Measurements from ENCODE around the gene COA6.

DNA sequence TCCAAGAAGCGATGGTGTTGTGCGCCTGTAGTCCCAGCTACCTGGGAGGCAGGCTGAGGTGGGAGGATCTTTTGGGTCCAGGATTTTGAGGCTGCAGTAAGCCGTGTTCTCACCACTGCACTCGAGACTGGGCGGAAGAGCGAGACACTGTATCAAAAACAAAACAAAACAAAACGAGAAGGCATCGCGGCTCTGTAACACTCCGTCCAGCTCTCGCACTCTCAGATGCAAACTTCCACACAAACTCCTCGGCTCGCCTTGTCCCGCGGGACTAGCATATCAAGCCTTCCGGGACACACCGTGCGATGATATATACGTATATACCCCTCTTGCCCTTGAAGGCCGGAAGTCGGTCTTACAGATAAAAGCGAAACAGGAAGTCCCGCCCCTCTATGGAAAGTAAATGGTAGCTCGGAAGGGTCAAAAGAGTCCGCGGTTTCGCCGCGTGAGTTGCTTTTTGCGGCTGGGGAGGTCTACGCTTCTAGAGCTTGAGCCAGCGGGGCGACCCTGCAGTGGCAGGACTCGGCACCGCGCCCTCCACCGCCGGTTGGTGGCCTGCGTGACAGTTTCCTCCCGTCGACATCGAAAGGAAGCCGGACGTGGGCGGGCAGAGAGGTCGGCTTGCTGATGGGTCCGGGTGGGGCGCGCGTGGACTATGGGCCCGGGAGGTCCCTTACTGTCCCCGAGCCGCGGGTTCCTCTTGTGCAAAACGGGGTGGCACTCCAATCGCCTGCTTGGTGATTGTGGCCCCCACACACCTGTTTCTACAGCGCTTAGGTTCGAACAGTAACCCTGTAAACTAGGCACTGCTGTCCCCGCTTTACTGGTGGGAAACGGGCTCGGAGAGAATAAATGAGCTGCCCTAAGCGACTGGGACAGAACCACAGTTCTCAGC, at the start of gene COA6:
- TF ChIP-seq, protein P1, sequence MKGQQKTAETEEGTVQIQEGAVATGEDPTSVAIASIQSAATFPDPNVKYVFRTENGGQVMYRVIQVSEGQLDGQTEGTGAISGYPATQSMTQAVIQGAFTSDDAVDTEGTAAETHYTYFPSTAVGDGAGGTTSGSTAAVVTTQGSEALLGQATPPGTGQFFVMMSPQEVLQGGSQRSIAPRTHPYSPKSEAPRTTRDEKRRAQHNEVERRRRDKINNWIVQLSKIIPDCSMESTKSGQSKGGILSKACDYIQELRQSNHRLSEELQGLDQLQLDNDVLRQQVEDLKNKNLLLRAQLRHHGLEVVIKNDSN (IDR thresholded peaks at IDR 0.05): peak; percentile 20; the same call in 1 of the 2 replicates
- TF ChIP-seq RAD21 (IDR thresholded peaks at IDR 0.05; ENCODE audit: low read depth): no peak
- no peak for TF ChIP-seq EP300 (IDR thresholded peaks at IDR 0.05; ENCODE audit: borderline replicate concordance)
- TF ChIP-seq YY1 (IDR thresholded peaks at IDR 0.05; ENCODE audit: low read depth): peak; percentile 65; the same call in 1 of the 2 replicates
- peak; percentile 95 for TF ChIP-seq EGR1 (IDR thresholded peaks at IDR 0.05)
- no peak for TF ChIP-seq TEAD4 (IDR thresholded peaks at IDR 0.05)
- no peak; the same call in 1 of the 2 replicates for TF ChIP-seq TCF12 (IDR thresholded peaks at IDR 0.05; ENCODE audit: low read depth)
- TF ChIP-seq, protein P2, sequence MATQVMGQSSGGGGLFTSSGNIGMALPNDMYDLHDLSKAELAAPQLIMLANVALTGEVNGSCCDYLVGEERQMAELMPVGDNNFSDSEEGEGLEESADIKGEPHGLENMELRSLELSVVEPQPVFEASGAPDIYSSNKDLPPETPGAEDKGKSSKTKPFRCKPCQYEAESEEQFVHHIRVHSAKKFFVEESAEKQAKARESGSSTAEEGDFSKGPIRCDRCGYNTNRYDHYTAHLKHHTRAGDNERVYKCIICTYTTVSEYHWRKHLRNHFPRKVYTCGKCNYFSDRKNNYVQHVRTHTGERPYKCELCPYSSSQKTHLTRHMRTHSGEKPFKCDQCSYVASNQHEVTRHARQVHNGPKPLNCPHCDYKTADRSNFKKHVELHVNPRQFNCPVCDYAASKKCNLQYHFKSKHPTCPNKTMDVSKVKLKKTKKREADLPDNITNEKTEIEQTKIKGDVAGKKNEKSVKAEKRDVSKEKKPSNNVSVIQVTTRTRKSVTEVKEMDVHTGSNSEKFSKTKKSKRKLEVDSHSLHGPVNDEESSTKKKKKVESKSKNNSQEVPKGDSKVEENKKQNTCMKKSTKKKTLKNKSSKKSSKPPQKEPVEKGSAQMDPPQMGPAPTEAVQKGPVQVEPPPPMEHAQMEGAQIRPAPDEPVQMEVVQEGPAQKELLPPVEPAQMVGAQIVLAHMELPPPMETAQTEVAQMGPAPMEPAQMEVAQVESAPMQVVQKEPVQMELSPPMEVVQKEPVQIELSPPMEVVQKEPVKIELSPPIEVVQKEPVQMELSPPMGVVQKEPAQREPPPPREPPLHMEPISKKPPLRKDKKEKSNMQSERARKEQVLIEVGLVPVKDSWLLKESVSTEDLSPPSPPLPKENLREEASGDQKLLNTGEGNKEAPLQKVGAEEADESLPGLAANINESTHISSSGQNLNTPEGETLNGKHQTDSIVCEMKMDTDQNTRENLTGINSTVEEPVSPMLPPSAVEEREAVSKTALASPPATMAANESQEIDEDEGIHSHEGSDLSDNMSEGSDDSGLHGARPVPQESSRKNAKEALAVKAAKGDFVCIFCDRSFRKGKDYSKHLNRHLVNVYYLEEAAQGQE (IDR thresholded peaks at IDR 0.05; ENCODE audit: low read depth): no peak
- TF ChIP-seq MAX (IDR thresholded peaks at IDR 0.05): peak; percentile 55
- TF ChIP-seq TAF1 (IDR thresholded peaks at IDR 0.05; ENCODE audit: low read depth): peak; percentile 65
- peak; percentile 49; the same call in 1 of the 2 replicates for TF ChIP-seq CREB1 (IDR thresholded peaks at IDR 0.05; ENCODE audit: low read depth)
- TF ChIP-seq CEBPB (IDR thresholded peaks at IDR 0.05): no peak
